IMR-90 (cell line): ENCODE results near the gene PRUNE2. TPM values are rescaled to one million over a fixed set of nuclear protein-coding genes. Genes with fewer than 3 reads are reported as not detected.

Source experiments
- ATAC-seq: fragments of 200-7000 bp; cut with Tn5 transposase; 2 replicates; pipeline ENCODE4 v1.9.1; 2020; ENCODE audit warnings: low read depth, mild to moderate bottlenecking, moderate library complexity
- Bru-seq: library from RNA; stranded (reverse); fragments of 400-500 nt; gene quantifications from one replicate; lab custom pipeline; 2021; lab: Mats Ljungman, UMichigan
- BruChase-seq, 2 experiments: library from RNA; stranded (reverse); fragments of 400-500 nt; gene quantifications; one replicate each; lab custom pipeline; 2021; lab: Mats Ljungman, UMichigan
- BruUV-seq: library from RNA; stranded (reverse); fragments of 400-500 nt; replicated peaks from 2 replicates; lab custom pipeline; 2021; lab: Mats Ljungman, UMichigan
- CTCF ChIA-PET: fragments of 300-600 bp; formaldehyde crosslinking; extraction: SDS; loops from one replicate; lab custom pipeline; 2021; ENCODE audit warnings: antibody characterized with exemption; lab: Yijun Ruan, JAX
- POLR2A ChIA-PET: fragments of 300-600 bp; sonication (Branson Sonifier 250); formaldehyde crosslinking; loops from one replicate; lab custom pipeline; 2022; ENCODE audit warnings: antibody characterized with exemption; ENCODE audit not compliant: unreplicated experiment; lab: Charles Lee
- DNase-seq: peaks from one replicate; pipeline ENCODE4 v3.0.0; 2013
- H2AFZ ChIP-seq: replicated peaks from 2 replicates; pipeline ENCODE3; 2013; ENCODE audit warnings: low read length, mild to moderate bottlenecking; ENCODE audit not compliant: poor library complexity
- H2AK5ac ChIP-seq: 2 replicates; pipeline ENCODE4 v1.6.1; 2013; ENCODE audit warnings: low read depth, low read length, inconsistent platforms
- H2AK9ac ChIP-seq: replicated peaks from 2 replicates; pipeline ENCODE3; 2013; ENCODE audit warnings: mild to moderate bottlenecking, low read depth, low read length, moderate library complexity; ENCODE audit not compliant: poor library complexity
- H2BK120ac ChIP-seq: 2 replicates; pipeline ENCODE4 v1.6.1; 2013; ENCODE audit warnings: low read depth, low read length, inconsistent platforms
- H2BK15ac ChIP-seq: 3 replicates; pipeline ENCODE4 v1.6.1; 2013; ENCODE audit warnings: low read depth, low read length, inconsistent platforms
- H2BK20ac ChIP-seq: 2 replicates; pipeline ENCODE4 v1.6.1; 2013; ENCODE audit warnings: low read depth, mild to moderate bottlenecking, inconsistent platforms, low read length, moderate library complexity
- H2BK5ac ChIP-seq: 2 replicates; pipeline ENCODE4 v1.6.1; 2013; ENCODE audit warnings: mild to moderate bottlenecking, low read depth, low read length, inconsistent platforms; ENCODE audit not compliant: poor library complexity, severe bottlenecking
- H3K14ac ChIP-seq: replicated peaks from 2 replicates; pipeline ENCODE4 v1.6.1; 2013; ENCODE audit warnings: low read depth, low read length, inconsistent platforms
- H3K18ac ChIP-seq: 2 replicates; pipeline ENCODE4 v1.6.1; 2013; ENCODE audit warnings: low read depth, low read length, control low read depth
- H3K23ac ChIP-seq: 2 replicates; pipeline ENCODE4 v1.6.1; 2013; ENCODE audit warnings: low read depth, low read length, inconsistent platforms
- H3K27ac ChIP-seq: 2 replicates; pipeline ENCODE4 v1.5.1; 2013; ENCODE audit warnings: mild to moderate bottlenecking, control low read depth, low read length; ENCODE audit not compliant: insufficient read depth
- H3K27me3 ChIP-seq: 2 replicates; pipeline ENCODE4 v1.6.1; 2013; ENCODE audit warnings: low read length; ENCODE audit not compliant: control insufficient read depth, insufficient read depth
- H3K36me3 ChIP-seq: 2 replicates; pipeline ENCODE4 v1.6.1; 2013; ENCODE audit warnings: low read length, mixed read lengths; ENCODE audit not compliant: control insufficient read depth, insufficient read depth
- H3K4ac ChIP-seq: 2 replicates; pipeline ENCODE4 v1.6.1; 2013; ENCODE audit warnings: low read depth, low read length, inconsistent platforms
- H3K4me1 ChIP-seq: 2 replicates; pipeline ENCODE4 v1.6.1; 2013; ENCODE audit warnings: low read length, mixed read lengths; ENCODE audit not compliant: control insufficient read depth, insufficient read depth
- H3K4me2 ChIP-seq: 2 replicates; pipeline ENCODE4 v1.6.1; 2013; ENCODE audit warnings: low read depth, mild to moderate bottlenecking, control low read depth, low read length, moderate library complexity
- H3K4me3 ChIP-seq: 2 replicates; pipeline ENCODE4 v1.5.1; 2013; ENCODE audit warnings: low read depth, mild to moderate bottlenecking, control low read depth, low read length, moderate library complexity; ENCODE audit not compliant: insufficient read depth
- H3K56ac ChIP-seq: 2 replicates; pipeline ENCODE4 v1.6.1; 2013; ENCODE audit warnings: low read length, inconsistent platforms; ENCODE audit not compliant: insufficient read depth; ENCODE audit errors: extremely low read depth
- H3K79me1 ChIP-seq, 2 experiments: 2 replicates each; pipeline ENCODE4 v1.6.1; 2013; ENCODE audit warnings: low read length in 2 of 2, inconsistent platforms in 1 of 2, low read depth in 1 of 2
- H3K9ac ChIP-seq: 2 replicates; pipeline ENCODE4 v1.6.1; 2013; ENCODE audit warnings: low read depth, low read length, control low read depth
- H3K9me1 ChIP-seq: 2 replicates; pipeline ENCODE4 v1.6.1; 2013; ENCODE audit warnings: low read length, inconsistent platforms; ENCODE audit not compliant: insufficient read depth
- H3K9me3 ChIP-seq: 2 replicates; pipeline ENCODE4 v1.6.1; 2013; ENCODE audit warnings: low read length; ENCODE audit not compliant: control insufficient read depth, insufficient read depth
- H4K20me1 ChIP-seq: 2 replicates; pipeline ENCODE4 v1.6.1; 2013; ENCODE audit warnings: low read length, inconsistent platforms; ENCODE audit not compliant: insufficient read depth
- H4K5ac ChIP-seq: 2 replicates; pipeline ENCODE4 v1.6.1; 2013; ENCODE audit warnings: mild to moderate bottlenecking, low read depth, low read length, control low read depth
- H4K8ac ChIP-seq, 2 experiments: 2 replicates each; pipeline ENCODE4 v1.6.1; 2013; ENCODE audit warnings: low read depth in 2 of 2, low read length in 2 of 2, control low read depth in 1 of 2, inconsistent platforms in 1 of 2
- H4K91ac ChIP-seq: 2 replicates; pipeline ENCODE4 v1.6.1; 2013; ENCODE audit warnings: low read depth, low read length, inconsistent platforms; ENCODE audit not compliant: insufficient read depth
- BHLHE40 ChIP-seq: fragments of 150-350 bp; IDR thresholded peaks from 2 replicates; pipeline ENCODE4 v1.6.1; 2016; ENCODE audit warnings: mild to moderate bottlenecking, low read depth, low read length
- MAFK ChIP-seq: IDR thresholded peaks from 2 replicates; pipeline ENCODE4 v1.6.1; 2012; ENCODE audit warnings: low read depth, low read length, improper control_type of control experiment
- MAZ ChIP-seq: IDR thresholded peaks from 2 replicates; pipeline ENCODE4 v1.6.1; 2012; ENCODE audit warnings: low read depth, mild to moderate bottlenecking, low read length, improper control_type of control experiment, moderate library complexity, borderline replicate concordance
- MXI1 ChIP-seq: IDR thresholded peaks from 2 replicates; pipeline ENCODE4 v1.6.1; 2012; ENCODE audit warnings: low read depth, mild to moderate bottlenecking, low read length, moderate library complexity, borderline replicate concordance
- POLR2A ChIP-seq: IDR thresholded peaks from 2 replicates; pipeline ENCODE4 v1.6.1; 2012; ENCODE audit warnings: mild to moderate bottlenecking, low read depth, low read length
- SMC3 ChIP-seq: fragments of 150-350 bp; IDR thresholded peaks from 2 replicates; pipeline ENCODE4 v1.6.1; 2016; ENCODE audit warnings: low read depth, mild to moderate bottlenecking, antibody characterized with exemption, low read length, moderate library complexity
- WGBS, 2 experiments: methylation state at CpG; one replicate each; pipeline versions ENCODE4 v1.1.5 to v1.1.7; 2013; ENCODE audit warnings: missing lambda C conversion rate in 2 of 2; ENCODE audit not compliant: insufficient read length in 1 of 2; ENCODE audit errors: extremely low coverage in 2 of 2; 5-methylcytosine and 5-hydroxymethylcytosine counted together
- dilution Hi-C: fragments of 300-500 bp; cut with HindIII; formaldehyde crosslinking; loops from one replicate; pipeline ENCODE4 v1.14.3; 2018; ENCODE audit warnings: low sequenced_read_pairs; ENCODE audit not compliant: unreplicated experiment
- in situ Hi-C: fragments of 300-500 bp; cut with MboI; formaldehyde crosslinking; loops from 3 replicates; pipeline ENCODE4 v1.14.3; 2019; ENCODE audit warnings: low sequenced_read_pairs, inconsistent platforms, mixed read lengths
- intact Hi-C: fragments of 100-400 bp; cut with micrococcal nuclease; formaldehyde crosslinking; loops from 2 replicates; pipeline ENCODE4 v1.10.0; 2022
- long read RNA-seq: library from polyadenylated mRNA; unstranded; transcript quantifications from one replicate; pipeline ENCODE4 v2.0.0, GENCODE V29; 2021; ENCODE audit not compliant: unreplicated experiment
- polyA plus RNA-seq, 3 experiments: library from polyadenylated mRNA; depleted of rRNA; stranded (reverse); fragments of >200 nt; gene quantifications; 2 replicates each; pipeline ENCODE4 v1.2.3, GENCODE V29; 2012; ENCODE audit warnings: low replicate concordance in 1 of 3
- total RNA-seq: library from RNA; depleted of rRNA; stranded (reverse); fragments of >200 nt; gene quantifications from 2 replicates; pipeline ENCODE4 v1.2.3, GENCODE V29; 2012; rRNA removed
- TF ChIP-seq, protein P1 (sequence below): fragments of 150-350 bp; IDR thresholded peaks from 2 replicates; pipeline ENCODE4 v1.6.1; 2017; ENCODE audit warnings: mild to moderate bottlenecking, antibody characterized with exemption, low read length, low read depth

Gene PRUNE2, protein sequence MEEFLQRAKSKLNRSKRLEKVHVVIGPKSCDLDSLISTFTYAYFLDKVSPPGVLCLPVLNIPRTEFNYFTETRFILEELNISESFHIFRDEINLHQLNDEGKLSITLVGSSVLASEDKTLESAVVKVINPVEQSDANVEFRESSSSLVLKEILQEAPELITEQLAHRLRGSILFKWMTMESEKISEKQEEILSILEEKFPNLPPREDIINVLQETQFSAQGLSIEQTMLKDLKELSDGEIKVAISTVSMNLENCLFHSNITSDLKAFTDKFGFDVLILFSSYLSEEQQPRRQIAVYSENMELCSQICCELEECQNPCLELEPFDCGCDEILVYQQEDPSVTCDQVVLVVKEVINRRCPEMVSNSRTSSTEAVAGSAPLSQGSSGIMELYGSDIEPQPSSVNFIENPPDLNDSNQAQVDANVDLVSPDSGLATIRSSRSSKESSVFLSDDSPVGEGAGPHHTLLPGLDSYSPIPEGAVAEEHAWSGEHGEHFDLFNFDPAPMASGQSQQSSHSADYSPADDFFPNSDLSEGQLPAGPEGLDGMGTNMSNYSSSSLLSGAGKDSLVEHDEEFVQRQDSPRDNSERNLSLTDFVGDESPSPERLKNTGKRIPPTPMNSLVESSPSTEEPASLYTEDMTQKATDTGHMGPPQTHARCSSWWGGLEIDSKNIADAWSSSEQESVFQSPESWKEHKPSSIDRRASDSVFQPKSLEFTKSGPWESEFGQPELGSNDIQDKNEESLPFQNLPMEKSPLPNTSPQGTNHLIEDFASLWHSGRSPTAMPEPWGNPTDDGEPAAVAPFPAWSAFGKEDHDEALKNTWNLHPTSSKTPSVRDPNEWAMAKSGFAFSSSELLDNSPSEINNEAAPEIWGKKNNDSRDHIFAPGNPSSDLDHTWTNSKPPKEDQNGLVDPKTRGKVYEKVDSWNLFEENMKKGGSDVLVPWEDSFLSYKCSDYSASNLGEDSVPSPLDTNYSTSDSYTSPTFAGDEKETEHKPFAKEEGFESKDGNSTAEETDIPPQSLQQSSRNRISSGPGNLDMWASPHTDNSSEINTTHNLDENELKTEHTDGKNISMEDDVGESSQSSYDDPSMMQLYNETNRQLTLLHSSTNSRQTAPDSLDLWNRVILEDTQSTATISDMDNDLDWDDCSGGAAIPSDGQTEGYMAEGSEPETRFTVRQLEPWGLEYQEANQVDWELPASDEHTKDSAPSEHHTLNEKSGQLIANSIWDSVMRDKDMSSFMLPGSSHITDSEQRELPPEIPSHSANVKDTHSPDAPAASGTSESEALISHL (N-terminal part only)
- 1.4 and 1.6 TPM in 2 replicates for total RNA-seq
- 0.40 and 0.70 TPM in 2 replicates for polyA plus RNA-seq (2012; rRNA removed)
- 0.11 and 0.36 TPM in 2 replicates for polyA plus RNA-seq (2012; cell fraction: cytosol; rRNA removed)
- 0.14 and 0.77 TPM in 2 replicates for polyA plus RNA-seq (2012; cell fraction: nucleus; rRNA removed; ENCODE audit: low replicate concordance)
- percentile 56 among the genes with signal in this experiment for Bru-seq, nascent RNA
- BruChase-seq, experiment 1, labeled RNA remaining after a 6-hour chase: percentile 50 among the genes with signal in this experiment
- percentile 51 among the genes with signal in this experiment for BruChase-seq, experiment 2, labeled RNA remaining after a 2-hour chase
- long read RNA-seq, partial matches to known transcripts: 1 of 3 reads
- long read RNA-seq, other reads (novel, unspliced or antisense): 2 of 3 reads

DNA sequence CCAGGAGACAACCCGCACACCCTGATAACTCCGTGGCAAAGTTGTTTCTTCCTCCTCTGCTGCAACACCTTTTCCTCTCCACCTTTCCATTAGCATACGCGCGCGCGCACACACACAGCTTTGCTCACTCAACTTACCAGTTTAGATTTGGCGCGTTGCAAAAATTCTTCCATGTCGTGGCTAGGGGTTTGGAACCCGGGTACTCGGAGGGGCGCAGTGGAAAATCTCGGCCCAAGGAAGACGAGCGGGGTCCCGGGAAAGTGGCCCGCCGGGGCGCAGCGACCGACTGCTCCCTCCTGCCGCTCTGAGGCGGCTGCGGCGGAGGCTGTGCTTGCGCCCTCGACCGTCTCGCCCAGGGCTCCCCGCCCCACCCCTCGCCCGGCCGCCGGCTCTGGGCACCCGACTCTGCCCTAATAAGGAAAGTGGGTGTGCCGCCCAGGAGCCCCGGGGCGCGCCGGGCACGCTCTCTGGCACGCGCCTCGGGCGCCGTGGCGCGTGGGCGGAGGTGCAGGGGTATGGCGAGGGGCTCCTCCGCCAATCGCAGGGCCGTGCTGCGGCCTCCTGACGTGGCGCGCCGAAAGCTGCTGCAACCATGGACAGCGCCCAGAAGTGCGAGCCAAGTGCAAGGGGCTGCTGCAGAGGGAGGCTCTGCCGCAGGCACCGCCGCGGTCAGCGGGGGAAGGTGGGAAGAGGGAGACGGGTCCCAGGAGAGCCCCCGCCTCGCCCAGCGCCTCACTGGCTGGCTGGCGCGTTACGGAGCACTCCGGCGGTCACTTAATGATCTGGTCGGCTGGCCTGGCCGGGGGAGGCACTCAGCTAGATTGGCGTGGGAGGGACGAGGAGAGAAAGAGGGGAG, at the start of gene PRUNE2:
Gene PRUNE2, minus strand, starts transcription at position 324 of the 856 bp plus-strand sequence. Its CDS starts 151 bp downstream, at position 173.
- H2AFZ ChIP-seq: peak within 1 kb of the TSS; percentile 80
- H4K8ac ChIP-seq: no peak within 1 kb of the TSS
- H2BK15ac ChIP-seq: no peak within 1 kb of the TSS
- H4K5ac ChIP-seq: no peak within 1 kb of the TSS
- intact Hi-C loops: loop anchor here (2.0 kb wide), 1 partner anchor 87 kb away; no protein-coding TSS in a partner anchor
- CTCF ChIA-PET: interaction anchor here (0.8 kb wide), 1 partner anchor 90 kb away, joined by 3 read pairs; no protein-coding TSS in a partner anchor
- H3K9me1 ChIP-seq: peaks cover 6% of the 10 kb centered on the region; the same call in 1 of the 2 replicates
- in situ Hi-C loops: loop anchor here (5.0 kb wide), 1 partner anchor 89 kb away; no protein-coding TSS in a partner anchor
- no peaks in the 10 kb centered on the region for H3K9me3 ChIP-seq
- H3K14ac ChIP-seq: no peak within 1 kb of the TSS
- peaks cover 2% of the 10 kb centered on the region; the same call in 1 of the 2 replicates for H3K4me1 ChIP-seq
- H3K27me3 ChIP-seq: peaks cover 16% of the 10 kb centered on the region
- 4% methylated on average over 28 of the region's 79 CpGs; no CpG with 5 or more reads in 1 of the 2 experiments for WGBS, 2 experiments
- H3K4me3 ChIP-seq: peak within 1 kb of the TSS; percentile 42
- TF ChIP-seq SMC3 (no peak), MXI1 (peak; percentile 92), POLR2A (no peak), MAZ (peak; percentile 48; the same call in 1 of the 2 replicates), BHLHE40 (peak; percentile 88), MAFK (no peak)
- TF ChIP-seq, protein P1, sequence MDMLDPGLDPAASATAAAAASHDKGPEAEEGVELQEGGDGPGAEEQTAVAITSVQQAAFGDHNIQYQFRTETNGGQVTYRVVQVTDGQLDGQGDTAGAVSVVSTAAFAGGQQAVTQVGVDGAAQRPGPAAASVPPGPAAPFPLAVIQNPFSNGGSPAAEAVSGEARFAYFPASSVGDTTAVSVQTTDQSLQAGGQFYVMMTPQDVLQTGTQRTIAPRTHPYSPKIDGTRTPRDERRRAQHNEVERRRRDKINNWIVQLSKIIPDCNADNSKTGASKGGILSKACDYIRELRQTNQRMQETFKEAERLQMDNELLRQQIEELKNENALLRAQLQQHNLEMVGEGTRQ: peak; percentile 73
- no peaks in the 10 kb centered on the region for H3K36me3 ChIP-seq
- POLR2A ChIA-PET: no interaction called here
- no peak within 1 kb of the TSS for H2AK5ac ChIP-seq
- peak within 1 kb of the TSS; percentile 52 for H2AK9ac ChIP-seq
- no peak within 1 kb of the TSS; the same call in 1 of the 2 replicates for H3K23ac ChIP-seq
- peak; percentile 79 for DNase-seq
- no peak within 1 kb of the TSS for H3K56ac ChIP-seq
- H3K27ac ChIP-seq: no peak within 1 kb of the TSS
- H3K4ac ChIP-seq: no peak within 1 kb of the TSS
- no TSS peak for BruUV-seq
- H2BK5ac ChIP-seq: no peak within 1 kb of the TSS
- no peak within 1 kb of the TSS for H2BK120ac ChIP-seq
- H4K20me1 ChIP-seq: no peaks in the 10 kb centered on the region
- dilution Hi-C loops: no loop called here
- ATAC-seq: peak; percentile 97
- peak within 1 kb of the TSS; percentile 93 for H3K4me2 ChIP-seq
- H4K91ac ChIP-seq: no peak within 1 kb of the TSS
- peak within 1 kb of the TSS; percentile 24 for H3K9ac ChIP-seq
- H2BK20ac ChIP-seq: no peak within 1 kb of the TSS
- H3K18ac ChIP-seq: no peak within 1 kb of the TSS
- H3K79me1 ChIP-seq: no peaks in the 10 kb centered on the region
